ENCODE results near the gene CDK14. TPM values are rescaled to one million over a fixed set of nuclear protein-coding genes. Genes with fewer than 3 reads are reported as not detected.

The CDK14 gene
- total RNA-seq, 4 donors from 2014 or later, result 0.18 to 74.3 (median 7.3) TPM

DNA sequence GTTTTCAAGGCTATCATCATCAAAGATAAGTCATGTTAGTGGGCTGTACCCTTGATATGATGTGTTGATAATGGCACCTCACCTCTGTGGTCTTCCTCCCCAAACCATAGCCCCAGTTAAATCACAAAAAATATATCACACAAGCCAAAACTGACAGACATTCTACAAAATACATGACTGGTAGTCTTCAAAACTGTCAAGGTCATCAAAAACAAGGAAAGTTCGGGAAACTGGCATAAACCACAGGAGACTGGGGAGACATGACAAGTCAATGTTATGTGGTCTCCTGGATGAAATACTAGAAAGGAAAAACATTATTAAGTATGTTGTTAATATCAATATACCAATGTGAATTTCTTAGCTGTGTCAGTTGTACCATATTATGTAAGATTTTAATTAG is 388.6 kb downstream of the CDK14 start:
- Histone ChIP-seq H3K27ac (no peak overlapping the region), H3K36me3 (no peaks in the 10 kb centered on the region), H3K9me3 (no peaks in the 10 kb centered on the region), H3K4me3 (no peak overlapping the region), H3K4me1 (no peaks in the 10 kb centered on the region), H3K27me3 (no peaks in the 10 kb centered on the region)
- DNase-seq, result no peak
- TF ChIP-seq, protein P1, sequence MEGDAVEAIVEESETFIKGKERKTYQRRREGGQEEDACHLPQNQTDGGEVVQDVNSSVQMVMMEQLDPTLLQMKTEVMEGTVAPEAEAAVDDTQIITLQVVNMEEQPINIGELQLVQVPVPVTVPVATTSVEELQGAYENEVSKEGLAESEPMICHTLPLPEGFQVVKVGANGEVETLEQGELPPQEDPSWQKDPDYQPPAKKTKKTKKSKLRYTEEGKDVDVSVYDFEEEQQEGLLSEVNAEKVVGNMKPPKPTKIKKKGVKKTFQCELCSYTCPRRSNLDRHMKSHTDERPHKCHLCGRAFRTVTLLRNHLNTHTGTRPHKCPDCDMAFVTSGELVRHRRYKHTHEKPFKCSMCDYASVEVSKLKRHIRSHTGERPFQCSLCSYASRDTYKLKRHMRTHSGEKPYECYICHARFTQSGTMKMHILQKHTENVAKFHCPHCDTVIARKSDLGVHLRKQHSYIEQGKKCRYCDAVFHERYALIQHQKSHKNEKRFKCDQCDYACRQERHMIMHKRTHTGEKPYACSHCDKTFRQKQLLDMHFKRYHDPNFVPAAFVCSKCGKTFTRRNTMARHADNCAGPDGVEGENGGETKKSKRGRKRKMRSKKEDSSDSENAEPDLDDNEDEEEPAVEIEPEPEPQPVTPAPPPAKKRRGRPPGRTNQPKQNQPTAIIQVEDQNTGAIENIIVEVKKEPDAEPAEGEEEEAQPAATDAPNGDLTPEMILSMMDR (IDR thresholded peaks at IDR 0.05), result no peak
- TF ChIP-seq POLR2A (IDR thresholded peaks at IDR 0.05), result no peak

- DNase-seq, result no peak
- H3K4me3 ChIP-seq, result no peak overlapping the region
- no peak overlapping the region for H3K27ac ChIP-seq
- H3K9me3 ChIP-seq, result no peaks in the 10 kb centered on the region
- no peaks in the 10 kb centered on the region for H3K27me3 ChIP-seq
- no peaks in the 10 kb centered on the region for H3K36me3 ChIP-seq
- no peaks in the 10 kb centered on the region for H3K4me1 ChIP-seq
- TF ChIP-seq, protein P1 (IDR thresholded peaks at IDR 0.05), result no peak
Observed at GRCh38 chr7:90988516-90988915, 392.4 kb downstream of the CDK14 start.

- TF ChIP-seq POLR2A (IDR thresholded peaks at IDR 0.05), result no peak
- TF ChIP-seq, protein P1 (IDR thresholded peaks at IDR 0.05), result no peak
- Histone ChIP-seq H3K4me1 (no peaks in the 10 kb centered on the region), H3K27me3 (no peaks in the 10 kb centered on the region), H3K9me3 (no peaks in the 10 kb centered on the region), H3K4me3 (no peak overlapping the region), H3K36me3 (no peaks in the 10 kb centered on the region), H3K27ac (no peak overlapping the region)
- no peak for DNase-seq
Observed at GRCh38 chr7:90988996-90989765, 393.1 kb downstream of the CDK14 start.

DNA sequence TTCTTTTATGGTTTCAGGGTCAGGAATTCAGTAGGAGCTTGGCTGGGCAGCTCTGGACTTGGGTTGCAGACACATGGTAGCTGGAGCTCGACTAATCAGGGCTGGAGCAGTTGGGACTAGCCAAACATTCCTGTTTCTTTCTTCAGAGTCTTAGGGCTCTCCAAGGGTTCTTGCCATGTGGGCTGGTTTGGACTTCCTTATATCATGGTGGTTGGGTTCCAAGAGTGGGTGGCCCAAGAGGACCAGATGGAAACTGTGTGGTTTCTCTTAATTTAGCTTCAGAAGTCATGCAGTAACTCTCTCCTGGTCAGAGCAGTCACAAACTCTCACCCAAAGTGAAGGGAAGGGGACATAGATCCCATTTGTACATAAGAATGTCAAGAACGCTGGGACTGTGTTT is 398.0 kb downstream of the CDK14 start:
- no peaks in the 10 kb centered on the region for H3K36me3 ChIP-seq
- H3K4me1 ChIP-seq, result no peaks in the 10 kb centered on the region
- no peak for DNase-seq
- no peak for TF ChIP-seq POLR2A (IDR thresholded peaks at IDR 0.05)
- TF ChIP-seq, protein P1 (IDR thresholded peaks at IDR 0.05), result no peak
- no peaks in the 10 kb centered on the region for H3K9me3 ChIP-seq
- H3K4me3 ChIP-seq, result no peak overlapping the region
- no peaks in the 10 kb centered on the region for H3K27me3 ChIP-seq
- H3K27ac ChIP-seq, result no peak overlapping the region

- TF ChIP-seq, protein P1 (IDR thresholded peaks at IDR 0.05), result no peak
- TF ChIP-seq POLR2A (IDR thresholded peaks at IDR 0.05), result no peak
Observed at GRCh38 chr7:90994601-90995000, 398.5 kb downstream of the CDK14 start.

More at GRCh38 chr7:90994601-90995000, 398.5 kb downstream of the CDK14 start:
- Histone ChIP-seq H3K36me3 (no peaks in the 10 kb centered on the region), H3K27ac (no peak overlapping the region), H3K4me3 (no peak overlapping the region), H3K4me1 (no peaks in the 10 kb centered on the region), H3K9me3 (no peaks in the 10 kb centered on the region), H3K27me3 (no peaks in the 10 kb centered on the region)
- no peak for DNase-seq
